K562 (cell line): ENCODE results near the gene MBOAT7. TPM values are rescaled to one million over a fixed set of nuclear protein-coding genes. Genes with fewer than 3 reads are reported as not detected.
A peak's percentile ranks its signal among the peaks of the same experiment; 100 is the strongest.

Source experiments
- ADNP ChIP-seq: fragments of 200-800 bp; sonication (Bioruptor generic); IDR thresholded peaks from 2 replicates; pipeline ENCODE4 v1.6.1; 2016; ENCODE audit warnings: missing genetic modification characterization, missing compliant biosample characterization
- ATF1 ChIP-seq, 2 experiments: fragments of 450-650 bp in 1 of 2; IDR thresholded peaks; 2 replicates each; pipeline ENCODE4 v1.6.1; 2016; ENCODE audit warnings: missing compliant biosample characterization in 1 of 2, missing genetic modification characterization in 1 of 2
- CCNT2 ChIP-seq: IDR thresholded peaks from 2 replicates; pipeline ENCODE4 v1.6.1; 2011; ENCODE audit warnings: borderline replicate concordance, low read depth, mild to moderate bottlenecking, moderate library complexity, mixed read lengths, low read length; ENCODE audit not compliant: insufficient read length; ENCODE audit errors: extremely low read depth
- CHCHD3 ChIP-seq: fragments of 250-450 bp; sonication (Bioruptor Pico); IDR thresholded peaks from 2 replicates; pipeline ENCODE4 v2.1.2; 2022; ENCODE audit warnings: mild to moderate bottlenecking
- ELF1 ChIP-seq: fragments of 200-800 bp; sonication (Bioruptor generic); IDR thresholded peaks from 2 replicates; pipeline ENCODE4 v1.6.1; 2016; ENCODE audit warnings: missing genetic modification characterization, missing compliant biosample characterization
- ESRRB ChIP-seq: fragments of 250-450 bp; sonication (Bioruptor Pico); IDR thresholded peaks from 2 replicates; pipeline ENCODE4 v1.5.0; 2020; ENCODE audit warnings: mild to moderate bottlenecking, moderate library complexity, borderline replicate concordance
- NELFE ChIP-seq: IDR thresholded peaks from 2 replicates; pipeline ENCODE4 v1.6.1; 2011; ENCODE audit warnings: mild to moderate bottlenecking; ENCODE audit not compliant: insufficient read depth, insufficient read length
- PHTF2 ChIP-seq: fragments of 250-450 bp; sonication (Bioruptor Pico); IDR thresholded peaks from 2 replicates; pipeline ENCODE4 v1.5.0; 2021; ENCODE audit warnings: mild to moderate bottlenecking
- PKNOX1 ChIP-seq: fragments of 450-650 bp; IDR thresholded peaks from 2 replicates; pipeline ENCODE4 v1.6.1; 2016
- RERE ChIP-seq: sonication (generic); formaldehyde crosslinking; IDR thresholded peaks from 2 replicates; pipeline ENCODE4 v1.8.0; 2023; ENCODE audit warnings: missing genetic modification reagents, mild to moderate bottlenecking, borderline replicate concordance
- SAFB2 ChIP-seq: fragments of 200-400 bp; formaldehyde crosslinking; IDR thresholded peaks from 2 replicates; pipeline ENCODE4 v1.6.1; 2018; ENCODE audit warnings: borderline replicate concordance, low read length, low read depth, moderate library complexity; ENCODE audit not compliant: severe bottlenecking
- SMAD3 ChIP-seq: fragments of 450-650 bp; formaldehyde crosslinking; conservative IDR thresholded peaks from 2 replicates; pipeline ENCODE4 v1.4.0; 2020; ENCODE audit warnings: mild to moderate bottlenecking
- SOX6 ChIP-seq: fragments of 450-650 bp; IDR thresholded peaks from 2 replicates; pipeline ENCODE4 v1.6.1; 2014; ENCODE audit warnings: mild to moderate bottlenecking
- SP1 ChIP-seq: sonication (generic); formaldehyde crosslinking; IDR thresholded peaks from 2 replicates; pipeline ENCODE4 v1.8.1; 2022; ENCODE audit warnings: mild to moderate bottlenecking, missing genetic modification reagents
- TEAD4 ChIP-seq, 2 experiments: sonication (generic) in 1 of 2; formaldehyde crosslinking in 1 of 2; IDR thresholded peaks; 2 replicates each; pipeline versions ENCODE4 v1.6.1 to v1.8.0; 2012 to 2022; ENCODE audit warnings: borderline replicate concordance in 1 of 2, inconsistent platforms in 1 of 2, low read length in 1 of 2, mild to moderate bottlenecking in 1 of 2, missing genetic modification reagents in 1 of 2
- ZFPM2 ChIP-seq: fragments of 250-450 bp; sonication (Bioruptor Pico); IDR thresholded peaks from 2 replicates; pipeline ENCODE4 v1.5.1; 2022; ENCODE audit warnings: mild to moderate bottlenecking
- ZNF23 ChIP-seq: fragments of 250-450 bp; sonication (Bioruptor Pico); IDR thresholded peaks from 2 replicates; pipeline ENCODE4 v1.4.0; 2020; ENCODE audit warnings: mild to moderate bottlenecking
- ZNF3 ChIP-seq: fragments of 250-450 bp; sonication (Bioruptor Pico); IDR thresholded peaks from 2 replicates; pipeline ENCODE4 v1.5.0; 2021; ENCODE audit warnings: mild to moderate bottlenecking, moderate library complexity
- ZNF395 ChIP-seq: fragments of 200-800 bp; sonication (Bioruptor generic); IDR thresholded peaks from 2 replicates; pipeline ENCODE4 v1.6.1; 2017; ENCODE audit warnings: missing genetic modification characterization, missing compliant biosample characterization
- polyA plus RNA-seq, 8 experiments: library from polyadenylated mRNA; depleted of rRNA in 4 of 8; stranded (reverse) in 5 of 8; unstranded in 3 of 8; fragments of >200 nt; fragmentation: Nextera tagmentation in 2 of 8; fragmentation: Illumina TruSeq in 1 of 8; extraction: Ambion mirVana in 2 of 8; extraction: Trizol in 1 of 8; gene quantifications; 2 replicates each; pipeline versions ENCODE4 v1.2.1 to v1.2.3, GENCODE V29; 2011 to 2014; ENCODE audit warnings: inconsistent platforms in 1 of 8, missing spikeins in 1 of 8
- total RNA-seq, 7 experiments: library from RNA; depleted of rRNA in 6 of 7; stranded (reverse); fragments of >200 nt in 6 of 7; fragmentation: Illumina TruSeq in 2 of 7; extraction: Trizol in 2 of 7; gene quantifications; 2 replicates each; pipeline versions ENCODE4 v1.2.1 to v1.2.3, GENCODE V29; 2011 to 2021; ENCODE audit warnings: low replicate concordance in 1 of 7

Gene MBOAT7
- total and polyA plus RNA-seq, 9 of the 15 experiments (the other 6 are each of a cell fraction or from before 2014, with no cell fraction given) = 1.4 to 153 (median 56.1) TPM

GRCh38 chr19:54207983-54208783 is 18.8 kb upstream of the MBOAT7 start (continued):
- TF ChIP-seq CHCHD3 (CRISPR knock-in tag) (no peak), RERE (no peak), SMAD3 (CRISPR knock-in tag) (no peak), SP1 (CRISPR knock-in tag) (peak; percentile 86), SOX6 (peak; percentile 91), ZNF395 (CRISPR knock-in tag) (peak; percentile 88; the same call in 1 of the 2 replicates), PHTF2 (CRISPR knock-in tag) (no peak), PKNOX1 (0 out of 2 replicates have a peak, but pooled peaks have one; percentile 49), ATF1 (CRISPR knock-in tag; IDR thresholded peaks at IDR 0.05) (no peak), ATF1 (tag; IDR thresholded peaks at IDR 0.05) (peak; percentile 69), SAFB2 (no peak), ADNP (tag) (no peak), ZNF23 (CRISPR knock-in tag) (0 out of 2 replicates have a peak, but pooled peaks have one; percentile 51), TEAD4 (IDR thresholded peaks at IDR 0.05; ENCODE audit: low read length) (peak; percentile 95), TEAD4 (CRISPR knock-in tag; IDR thresholded peaks at IDR 0.05; ENCODE audit: borderline replicate concordance) (no peak), NELFE (no peak), CCNT2 (peak; percentile 72), ZNF3 (CRISPR knock-in tag) (no peak), ZFPM2 (CRISPR knock-in tag) (0 out of 2 replicates have a peak, but pooled peaks have one; percentile 67), ESRRB (CRISPR knock-in tag) (peak; percentile 81; the same call in 1 of the 2 replicates), ELF1 (tag) (peak; percentile 71)
